ENCODE measurements around the gene UBC. TPM values are rescaled to one million over a fixed set of nuclear protein-coding genes. Genes with fewer than 3 reads are reported as not detected.
A peak's percentile ranks its signal among the peaks of the same experiment; 100 is the strongest.

The UBC gene
- total RNA-seq, 1 donor from 2014 or later: 1,249 TPM

GRCh38 chr12:124940393-124941169 is 26.1 kb upstream of the UBC start:
- TF ChIP-seq CTCF (IDR thresholded peaks at IDR 0.05): peak; percentile 80
- peak; percentile 92 for DNase-seq (ENCODE audit: extremely low spot score, unreplicated experiment)
- Mint-ChIP-seq H3K36me3 (ENCODE audit: unreplicated experiment) (no peaks in the 10 kb centered on the region), H3K27me3 (ENCODE audit: unreplicated experiment) (no peaks in the 10 kb centered on the region), H3K4me3 (ENCODE audit: unreplicated experiment) (no peak overlapping the region), H3K27ac (ENCODE audit: unreplicated experiment) (no peak overlapping the region), H3K9me3 (ENCODE audit: unreplicated experiment) (no peaks in the 10 kb centered on the region), H3K4me1 (ENCODE audit: unreplicated experiment) (peaks cover 17% of the 10 kb centered on the region)

- no peaks in the 10 kb centered on the region for H3K36me3 Mint-ChIP-seq (ENCODE audit: unreplicated experiment)
- H3K4me1 Mint-ChIP-seq (ENCODE audit: unreplicated experiment): peaks cover 17% of the 10 kb centered on the region
- TF ChIP-seq CTCF (IDR thresholded peaks at IDR 0.05): no peak
Observed at GRCh38 chr12:124940143-124940392, 25.6 kb upstream of the UBC start.

GRCh38 chr12:124939421-124940142 is 25.1 kb upstream of the UBC start:
- Mint-ChIP-seq H3K36me3 (ENCODE audit: unreplicated experiment) (no peaks in the 10 kb centered on the region), H3K9me3 (ENCODE audit: unreplicated experiment) (no peaks in the 10 kb centered on the region), H3K4me3 (ENCODE audit: unreplicated experiment) (no peak overlapping the region), H3K27ac (ENCODE audit: unreplicated experiment) (no peak overlapping the region), H3K4me1 (ENCODE audit: unreplicated experiment) (peaks cover 17% of the 10 kb centered on the region), H3K27me3 (ENCODE audit: unreplicated experiment) (no peaks in the 10 kb centered on the region)
- no peak for TF ChIP-seq CTCF (IDR thresholded peaks at IDR 0.05)
- DNase-seq (ENCODE audit: extremely low spot score, unreplicated experiment): peak; percentile 96

More at GRCh38 chr12:124940143-124940392, 25.6 kb upstream of the UBC start:
- no peak for DNase-seq (ENCODE audit: extremely low spot score, unreplicated experiment)
- H3K27me3 Mint-ChIP-seq (ENCODE audit: unreplicated experiment): no peaks in the 10 kb centered on the region
- no peaks in the 10 kb centered on the region for H3K9me3 Mint-ChIP-seq (ENCODE audit: unreplicated experiment)
- no peak overlapping the region for H3K4me3 Mint-ChIP-seq (ENCODE audit: unreplicated experiment)
- H3K27ac Mint-ChIP-seq (ENCODE audit: unreplicated experiment): no peak overlapping the region

- TF ChIP-seq CTCF (IDR thresholded peaks at IDR 0.05): peak; percentile 64
- Mint-ChIP-seq H3K9me3 (ENCODE audit: unreplicated experiment) (no peaks in the 10 kb centered on the region), H3K36me3 (ENCODE audit: unreplicated experiment) (no peaks in the 10 kb centered on the region), H3K27ac (ENCODE audit: unreplicated experiment) (no peak overlapping the region), H3K4me1 (ENCODE audit: unreplicated experiment) (peaks cover 17% of the 10 kb centered on the region), H3K4me3 (ENCODE audit: unreplicated experiment) (no peak overlapping the region), H3K27me3 (ENCODE audit: unreplicated experiment) (no peaks in the 10 kb centered on the region)
- DNase-seq (ENCODE audit: extremely low spot score, unreplicated experiment): no peak
Observed at GRCh38 chr12:124939079-124939420, 24.6 kb upstream of the UBC start.

- Mint-ChIP-seq H3K9me3 (ENCODE audit: unreplicated experiment) (no peaks in the 10 kb centered on the region), H3K4me1 (ENCODE audit: unreplicated experiment) (peaks cover 17% of the 10 kb centered on the region), H3K27ac (ENCODE audit: unreplicated experiment) (no peak overlapping the region), H3K36me3 (ENCODE audit: unreplicated experiment) (no peaks in the 10 kb centered on the region), H3K27me3 (ENCODE audit: unreplicated experiment) (no peaks in the 10 kb centered on the region), H3K4me3 (ENCODE audit: unreplicated experiment) (no peak overlapping the region)
- no peak for DNase-seq (ENCODE audit: extremely low spot score, unreplicated experiment)
- TF ChIP-seq CTCF (IDR thresholded peaks at IDR 0.05): no peak
Observed at GRCh38 chr12:124938587-124938986, 24.1 kb upstream of the UBC start.
